GM10847 (cell line): ENCODE data around the gene GATA2.

Experiments used
- POLR2A ChIP-seq: IDR thresholded peaks from 2 replicates; pipeline ENCODE4 v1.6.1; 2011; ENCODE audit not compliant: insufficient read length; ENCODE audit errors: extremely low read depth

Gene GATA2

DNA sequence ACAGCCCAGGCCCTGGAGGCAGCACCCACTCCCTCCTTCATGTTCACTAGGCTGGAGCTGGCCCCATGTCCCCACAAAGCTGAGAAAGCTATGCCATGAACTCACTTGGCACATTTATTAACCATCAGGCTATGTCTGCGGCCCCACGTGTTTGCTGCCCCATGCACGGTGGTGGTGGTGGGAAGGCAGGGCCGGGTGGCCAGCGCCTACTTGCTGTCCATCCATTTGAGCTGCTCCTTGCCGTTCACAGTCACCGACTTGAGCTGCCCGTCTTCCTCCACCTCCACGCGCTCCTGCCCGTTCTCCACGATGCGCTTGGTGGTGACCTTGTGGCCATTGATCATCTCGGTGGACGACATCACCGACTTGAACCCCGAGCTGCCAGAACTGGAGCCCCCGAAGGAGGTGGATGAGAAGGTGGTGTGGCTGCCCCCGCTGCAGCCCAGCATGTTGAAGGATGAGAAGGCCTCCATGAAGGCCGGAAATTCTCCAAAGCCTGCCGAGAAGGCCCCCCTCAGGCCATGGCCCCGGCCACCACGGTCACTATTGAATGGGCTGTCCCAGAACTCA lies 30.6 kb downstream of the GATA2 start:
- TF ChIP-seq POLR2A: no peak

DNA sequence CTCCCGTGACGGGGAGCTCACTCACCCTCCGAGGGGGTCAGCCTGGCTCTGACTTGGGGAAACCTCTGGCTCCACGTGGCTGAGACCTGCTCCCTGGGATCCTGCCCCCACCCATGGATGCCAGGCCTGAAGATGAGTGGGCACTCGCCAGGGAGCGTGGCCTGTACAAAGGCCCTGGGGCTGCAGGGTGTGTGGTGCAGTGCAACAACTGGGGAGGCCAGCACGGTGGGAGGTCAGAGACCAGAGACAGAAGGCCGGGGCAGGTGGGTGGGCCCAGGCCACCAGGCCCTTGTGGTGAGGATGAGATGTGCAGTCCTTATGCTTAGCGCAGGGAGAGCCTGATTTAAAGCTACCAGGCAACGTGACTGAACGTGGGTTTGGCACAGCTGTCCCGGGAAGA lies 31.3 kb downstream of the GATA2 start:
- TF ChIP-seq POLR2A: no peak

DNA sequence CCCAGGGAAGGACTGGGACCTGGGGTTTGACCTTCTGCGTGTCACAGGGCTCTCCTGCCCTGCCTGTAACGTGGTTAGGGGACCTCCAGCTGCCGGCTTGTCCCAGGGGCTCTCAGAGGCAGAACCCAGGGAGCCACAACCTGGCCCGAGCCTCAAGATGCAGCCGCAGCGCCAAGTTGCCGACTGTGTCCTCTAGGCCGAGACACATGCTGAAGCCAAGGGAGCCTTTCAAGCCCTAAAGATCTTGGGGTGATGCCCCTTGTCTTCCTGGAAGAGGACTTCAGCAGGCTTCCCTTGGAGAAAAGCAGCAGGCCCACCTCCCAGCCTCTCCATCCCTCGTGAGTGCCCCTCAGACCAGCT lies 33.6 kb downstream of the GATA2 start:
- TF ChIP-seq POLR2A: no peak

DNA sequence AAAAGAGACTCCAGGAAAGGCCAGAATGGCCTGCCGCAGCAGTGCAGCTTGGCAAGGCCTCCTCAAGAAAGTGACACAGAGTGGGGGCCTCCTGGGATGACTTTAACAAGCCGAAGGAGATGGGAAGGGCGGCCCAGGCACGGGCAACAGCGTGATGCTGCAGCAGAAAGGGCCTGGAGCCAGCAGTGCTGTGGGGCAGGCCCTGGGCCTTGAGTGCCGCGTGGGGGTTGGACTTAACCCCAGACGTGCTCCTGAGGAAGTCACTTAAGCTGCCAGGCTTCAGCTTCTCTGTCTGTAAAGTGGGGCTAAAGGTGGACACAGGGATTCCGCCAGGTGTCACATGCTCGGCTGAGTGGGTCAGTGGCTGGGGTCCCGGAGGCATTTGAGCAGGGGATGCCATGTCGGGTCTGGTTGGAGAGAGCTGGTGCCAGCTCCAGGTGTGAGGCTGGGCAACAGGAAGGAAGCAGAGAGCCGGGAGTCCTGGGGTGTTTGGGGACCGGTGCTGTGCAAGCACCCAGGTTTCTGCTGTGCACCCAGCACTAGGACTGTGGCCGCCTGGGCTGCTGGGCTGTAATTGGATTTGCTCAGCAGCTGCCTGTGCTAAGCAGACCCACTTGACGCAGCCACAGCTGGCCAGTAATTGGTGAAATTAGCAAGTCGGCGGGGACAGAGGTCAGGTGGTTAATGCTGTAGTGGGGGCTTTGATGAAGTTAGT lies 34.1 kb downstream of the GATA2 start:
- no peak for TF ChIP-seq POLR2A

DNA sequence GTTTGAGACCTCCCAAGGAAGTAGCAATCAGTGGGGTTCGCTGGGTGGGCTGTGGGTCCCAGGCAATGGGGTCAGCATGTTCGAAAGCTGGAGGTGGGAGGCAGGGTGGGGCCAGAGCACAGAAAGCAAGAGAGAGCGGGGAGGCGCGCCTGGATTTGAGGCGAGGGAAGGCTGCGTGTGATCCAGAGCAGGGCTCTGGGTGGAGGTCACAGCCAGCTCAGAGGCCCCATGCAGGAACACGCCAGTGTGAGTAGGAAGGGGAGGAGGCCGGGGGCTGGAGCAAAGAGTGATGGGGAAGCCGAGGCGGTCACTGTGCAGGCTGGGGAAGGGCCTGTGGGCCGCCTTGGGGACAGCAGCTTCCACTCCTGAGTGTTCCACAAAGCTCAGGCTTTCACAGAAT lies 35.1 kb downstream of the GATA2 start:
- no peak for TF ChIP-seq POLR2A

DNA sequence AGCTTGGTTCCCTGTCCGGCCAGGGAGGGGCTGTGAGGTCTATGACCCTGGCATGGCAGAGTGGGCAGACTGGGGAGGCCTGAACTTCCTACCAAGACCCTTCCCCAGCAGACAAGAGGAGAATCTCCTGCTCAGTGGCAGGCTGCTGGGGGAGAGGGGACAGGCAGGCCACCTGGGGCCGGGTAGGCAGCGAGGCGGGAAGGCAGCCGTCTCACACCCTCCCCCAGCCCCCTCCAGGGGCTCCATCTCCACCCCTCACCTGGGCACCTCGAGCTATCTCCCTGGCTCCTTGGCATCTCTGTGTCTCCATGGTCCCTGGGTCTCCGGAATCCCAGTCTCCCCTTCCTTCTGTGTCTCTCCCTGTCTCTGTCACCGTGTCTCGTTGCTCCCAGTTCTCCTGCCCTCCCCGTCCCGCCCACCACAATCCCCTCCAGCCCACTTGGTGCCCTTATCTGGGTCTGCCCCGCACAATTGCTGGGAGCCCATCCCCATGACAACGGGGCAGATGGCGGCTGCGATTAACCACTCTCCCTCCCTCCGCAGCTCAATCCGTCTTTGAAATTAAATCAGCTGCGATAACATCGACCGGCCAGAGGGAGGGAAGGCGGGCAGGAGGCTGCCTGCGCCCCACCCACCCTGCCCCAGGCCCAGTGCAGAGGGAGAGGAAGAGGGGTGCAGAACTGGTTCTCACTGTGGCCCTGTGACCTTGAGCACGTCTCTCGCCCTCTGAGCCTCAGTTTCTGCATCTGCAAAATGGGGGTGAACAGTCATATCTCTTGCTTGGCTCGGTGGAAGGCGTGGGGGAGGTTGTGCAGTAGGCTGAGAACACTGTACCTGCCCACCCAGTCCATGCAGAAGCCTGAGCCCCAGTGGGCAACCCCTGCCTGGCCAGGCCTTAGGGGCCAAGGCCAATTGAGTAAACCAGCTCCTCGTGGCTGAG lies 36.0 kb downstream of the GATA2 start:
- TF ChIP-seq POLR2A: no peak

DNA sequence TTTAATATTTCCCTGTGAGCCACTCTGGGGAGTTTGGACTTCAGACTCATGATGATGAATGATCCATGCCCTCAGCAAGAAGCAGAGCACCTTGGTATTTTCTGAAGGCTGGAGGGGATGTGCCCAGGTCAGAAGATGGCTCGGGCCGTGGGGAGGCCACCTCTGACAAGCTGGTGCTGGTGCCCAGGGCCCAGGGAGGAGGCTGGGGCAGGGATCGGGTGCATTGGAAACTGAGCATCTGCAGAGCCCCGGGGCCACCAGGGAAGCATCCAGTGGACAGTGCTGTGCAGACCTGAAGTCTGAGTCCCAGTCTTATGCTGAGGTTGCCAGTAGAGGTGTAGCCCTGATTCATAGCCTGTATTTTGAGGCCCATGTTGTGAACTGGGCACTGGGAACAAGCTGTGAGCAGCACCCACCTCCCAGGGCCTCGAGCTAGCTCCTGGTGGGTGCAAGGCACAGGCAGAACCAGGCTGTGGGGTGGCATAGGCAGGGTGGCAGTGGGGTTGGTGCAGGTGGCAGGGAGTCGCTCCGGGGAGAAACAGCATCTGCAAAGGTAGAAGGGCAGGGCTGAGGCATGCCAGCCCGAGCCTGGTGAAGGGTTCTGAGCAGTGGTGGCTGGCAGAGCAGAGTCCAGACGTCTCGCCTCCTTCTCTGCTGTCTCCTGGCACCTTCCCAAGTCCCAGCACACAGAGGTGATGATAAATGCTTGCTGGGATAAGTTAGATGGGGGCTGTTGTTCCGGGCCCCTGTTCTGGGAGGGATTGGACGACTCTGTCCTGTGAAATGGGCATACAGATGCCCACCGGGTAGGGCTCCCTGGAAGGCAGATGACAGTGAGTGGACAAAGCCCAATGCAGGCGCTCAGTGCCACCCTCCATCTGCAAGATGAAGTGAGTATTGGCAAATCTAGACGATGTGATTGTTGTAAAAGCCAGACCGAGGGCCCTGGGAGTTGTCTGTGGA lies 36.9 kb downstream of the GATA2 start:
- no peak for TF ChIP-seq POLR2A

DNA sequence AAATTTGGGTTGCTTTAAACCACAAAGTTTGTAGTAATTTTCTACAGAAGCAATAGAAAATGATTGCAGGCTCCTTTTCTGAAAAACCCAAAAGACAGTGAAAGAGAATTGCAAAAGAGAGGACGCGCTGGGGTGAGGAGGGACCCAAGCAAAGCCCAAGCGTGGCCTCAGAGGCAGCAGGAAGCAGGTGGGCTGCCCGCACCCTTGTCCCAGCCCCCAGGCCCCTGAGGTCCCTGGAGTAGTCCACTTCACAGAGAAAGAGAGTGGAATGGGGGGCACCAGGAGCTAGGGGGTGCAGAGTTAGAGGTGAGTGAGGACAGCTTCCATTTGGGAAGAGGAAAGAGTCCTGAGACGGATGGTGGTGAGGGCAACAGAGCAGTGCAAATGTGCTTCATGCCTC lies 37.9 kb downstream of the GATA2 start:
- no peak for TF ChIP-seq POLR2A

DNA sequence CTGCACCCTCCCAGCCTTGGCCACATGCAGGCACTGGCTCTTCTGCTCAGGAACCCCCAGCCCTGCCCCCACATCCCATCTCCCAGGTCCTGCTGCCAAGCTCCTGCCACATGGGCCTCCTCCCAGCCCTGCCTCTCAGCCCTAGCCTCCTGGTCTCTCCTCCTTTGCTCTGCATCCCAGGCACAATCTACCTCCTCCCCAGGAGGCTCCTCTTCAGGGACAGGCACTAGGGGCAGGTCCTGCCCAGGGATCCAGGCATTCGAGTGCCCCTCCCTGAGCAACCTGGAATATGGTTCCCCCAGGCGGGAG lies 38.7 kb downstream of the GATA2 start:
- no peak for TF ChIP-seq POLR2A

DNA sequence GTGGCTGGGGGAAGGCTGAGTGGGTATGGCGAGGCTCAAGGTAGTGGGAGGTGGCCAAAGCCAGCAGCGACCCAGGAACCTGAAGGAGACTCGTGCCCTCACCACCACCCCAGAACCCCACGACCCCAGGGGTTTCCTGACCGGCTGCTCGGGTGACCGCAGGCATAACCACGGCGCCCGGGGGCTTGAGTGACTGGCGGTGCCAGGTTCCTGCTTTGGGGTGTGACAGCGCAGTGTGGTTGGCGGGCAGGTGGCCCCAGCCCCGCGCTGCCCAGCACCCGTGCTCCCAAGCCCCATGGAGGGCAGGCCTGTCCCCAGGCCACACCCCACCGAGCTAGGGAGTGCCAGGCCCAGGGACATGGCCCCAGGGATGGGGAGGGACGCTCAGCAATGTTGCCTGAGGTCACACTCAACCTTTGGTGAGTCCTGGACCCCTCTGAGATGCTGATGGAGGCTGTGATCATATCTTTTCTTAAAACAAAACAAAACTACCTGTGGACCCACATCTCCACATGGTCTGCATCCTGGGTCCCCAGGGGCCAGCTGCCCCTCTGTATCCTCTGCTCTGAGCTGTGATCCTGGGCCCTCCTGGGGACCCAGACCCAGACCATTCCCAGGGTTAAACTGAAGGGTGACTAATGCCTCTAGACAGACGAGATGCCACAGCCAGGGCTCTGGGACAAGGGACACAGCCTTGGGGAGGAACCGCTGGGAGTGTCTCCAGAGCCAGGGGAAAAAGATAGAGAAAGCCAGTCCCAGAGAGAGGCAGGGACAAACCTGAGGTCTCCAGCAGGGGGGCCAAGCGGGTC lies 39.3 kb downstream of the GATA2 start:
- TF ChIP-seq POLR2A: no peak

DNA sequence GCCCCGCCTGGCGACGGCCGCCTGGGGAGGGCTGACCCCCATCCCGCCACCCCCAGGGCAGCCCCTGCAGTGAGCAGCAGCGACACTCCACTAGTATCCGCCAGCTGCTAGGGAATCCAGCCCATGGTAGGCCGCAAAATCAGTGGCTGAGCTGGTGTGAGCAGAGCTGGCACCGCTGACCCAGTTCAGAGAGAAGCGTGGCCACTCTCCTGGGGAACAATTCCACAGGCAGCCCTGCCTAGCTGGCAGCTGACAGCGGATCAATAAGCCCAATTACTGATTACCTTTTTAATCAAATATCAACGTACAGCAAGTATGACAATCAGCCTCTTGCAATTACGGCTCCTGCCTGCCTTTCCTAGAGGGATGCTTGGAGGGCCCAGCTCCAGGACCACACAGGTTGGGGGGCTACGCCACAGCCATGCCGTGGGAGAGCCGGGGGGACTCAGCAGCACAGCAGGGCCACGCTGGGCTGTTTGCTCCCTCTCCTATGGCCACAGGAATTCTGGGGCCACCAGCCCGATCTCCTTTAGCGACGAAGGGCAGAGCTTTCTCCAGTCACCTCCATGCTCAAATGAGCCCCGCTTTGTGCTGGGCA lies 40.2 kb downstream of the GATA2 start:
- no peak for TF ChIP-seq POLR2A

DNA sequence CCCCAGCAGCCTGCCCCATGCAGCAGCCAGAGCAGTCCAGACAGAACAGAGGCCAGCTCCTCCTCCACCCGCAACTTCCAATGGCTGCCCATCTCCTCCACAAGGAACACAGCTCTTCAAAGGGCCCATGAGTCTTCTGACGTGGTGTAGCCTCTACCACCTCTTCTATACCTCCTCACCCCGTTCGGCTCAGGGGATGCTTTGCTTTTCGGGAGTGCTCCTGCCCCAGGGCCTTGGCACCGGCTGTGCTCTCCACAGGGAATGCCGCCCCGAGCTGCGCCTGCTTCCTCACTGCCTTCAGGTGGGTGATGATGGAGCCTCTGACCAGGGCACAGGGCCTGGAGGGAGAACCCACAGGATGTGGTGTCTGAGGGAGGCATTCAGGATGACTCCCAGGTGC lies 40.9 kb downstream of the GATA2 start:
- TF ChIP-seq POLR2A: no peak

DNA sequence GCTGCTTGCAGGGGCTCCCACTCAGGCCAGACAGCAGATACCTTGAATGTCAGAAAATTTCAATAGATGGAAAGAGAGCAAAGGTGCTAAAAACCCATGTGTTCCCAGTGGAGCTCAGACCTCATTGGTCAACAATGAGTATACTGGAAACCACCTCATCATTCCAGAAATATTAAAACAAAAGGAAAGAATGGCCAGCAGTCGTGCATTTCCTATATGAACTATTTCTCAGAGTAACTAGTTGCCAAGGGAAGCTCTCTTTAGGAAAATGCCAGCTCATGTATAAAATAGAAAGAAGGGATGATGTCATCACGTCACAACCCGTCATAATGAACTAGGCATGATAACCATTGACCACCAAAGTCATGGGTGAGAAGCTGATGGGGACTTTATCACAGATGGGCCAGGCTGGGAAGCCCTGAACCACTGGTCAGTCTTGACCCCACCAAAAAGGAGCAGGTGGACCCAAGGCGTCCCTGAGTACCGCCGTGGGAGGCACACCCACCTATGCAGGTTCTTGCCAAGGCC lies 43.8 kb downstream of the GATA2 start:
- TF ChIP-seq POLR2A: no peak

DNA sequence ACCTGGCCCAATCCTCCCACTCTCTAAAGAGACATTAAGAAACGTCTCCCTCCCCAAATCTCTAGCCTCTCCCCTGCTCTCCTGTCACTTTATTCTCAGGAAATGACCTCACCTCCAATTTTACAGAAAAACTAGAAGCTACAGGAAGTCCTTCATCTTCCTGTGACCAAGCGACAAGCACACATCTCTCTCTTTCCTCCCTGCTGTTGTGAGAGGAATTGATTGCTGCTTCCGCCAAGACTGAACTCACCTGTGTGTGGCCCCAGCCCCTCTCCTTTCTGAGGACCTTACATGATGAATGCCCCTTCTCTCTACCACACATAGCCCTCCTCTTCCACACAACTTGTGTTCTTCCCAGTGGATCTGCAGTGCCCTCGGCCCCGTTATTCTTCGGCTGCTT lies 44.5 kb downstream of the GATA2 start:
- TF ChIP-seq POLR2A: no peak
